Activated CD4-positive, alpha-beta T cell treated with anti-CD3 and anti-CD28 coated beads, Interleukin-2, Interleukin-4, amounts not matched to agents 100 ng/mL and 50 ng/mL, durations not matched to agents 16 hours and 8 hours (primary cell): Measurements from ENCODE around the gene DUOXA2.
A peak's percentile ranks its signal among the peaks of the same experiment; 100 is the strongest.
"Not testable (repeated sequence)": the region's sequence is repeated elsewhere in the genome, so short reads cannot be mapped to it uniquely, and the experiment has no call there.

Experiments
- DNase-seq: peaks from one replicate; pipeline ENCODE4 v3.0.0-alpha.2; 2020; ENCODE audit warnings: low spot score

The DUOXA2 gene

GRCh38 chr15:45117308-45118130 is 3.4 kb downstream of the DUOXA2 start:
- DNase-seq: no peak

GRCh38 chr15:45118131-45118588 is 4.0 kb downstream of the DUOXA2 start:
- peak; percentile 89 for DNase-seq

- DNase-seq: no peak
These were observed 4.9 kb downstream of the DUOXA2 start for GRCh38 chr15:45118996-45119395.

- DNase-seq: no peak
These were observed 6.2 kb downstream of the DUOXA2 start for GRCh38 chr15:45120081-45120972.

- no peak for DNase-seq
These were observed 6.9 kb downstream of the DUOXA2 start for GRCh38 chr15:45121020-45121419.

GRCh38 chr15:45121706-45122417 is 7.7 kb downstream of the DUOXA2 start:
- DNase-seq: no peak

- no peak for DNase-seq
These were observed 8.6 kb downstream of the DUOXA2 start for GRCh38 chr15:45122719-45123118.

GRCh38 chr15:45123397-45123796 is 9.3 kb downstream of the DUOXA2 start:
- no peak for DNase-seq

- DNase-seq: peak; percentile 34
These were observed 12.5 kb downstream of the DUOXA2 start for GRCh38 chr15:45126535-45127158.

- DNase-seq: no peak
These were observed 15.0 kb downstream of the DUOXA2 start for GRCh38 chr15:45128971-45129639.

- DNase-seq: no peak
These were observed 15.6 kb downstream of the DUOXA2 start, which contains the start of the genes DUOX1 and DUOXA1 for GRCh38 chr15:45129651-45130129. DUOX1 (plus strand) TSS chr15:45129994; CDS start chr15:45131967, 1,973 bp downstream. DUOXA1 (minus strand) TSS chr15:45129879; CDS start chr15:45123014, 6,865 bp downstream.

GRCh38 chr15:45130291-45131000 is 16.3 kb downstream of the DUOXA2 start:
- no peak for DNase-seq

GRCh38 chr15:45131510-45131909 is 17.4 kb downstream of the DUOXA2 start:
- no peak for DNase-seq

GRCh38 chr15:45132844-45133560 is 18.9 kb downstream of the DUOXA2 start:
- DNase-seq: no peak

GRCh38 chr15:45133561-45133920 is 19.4 kb downstream of the DUOXA2 start:
- DNase-seq: no peak

- no peak for DNase-seq
These were observed 19.9 kb downstream of the DUOXA2 start for GRCh38 chr15:45134046-45134445.

GRCh38 chr15:45134682-45135604 is 20.8 kb downstream of the DUOXA2 start:
- DNase-seq: no peak

- not testable (repeated sequence) for DNase-seq
These were observed 21.7 kb downstream of the DUOXA2 start for GRCh38 chr15:45135705-45136377.
